ENCODE measurements around the gene ALDOB.

The ALDOB gene

GRCh38 chr9:101470021-101470420 is 34.4 kb upstream of the ALDOB start:
- H3K23ac ChIP-seq (ENCODE audit: low read length in 2 of 2), result no peak overlapping the region
- no peak overlapping the region for H3K4me2 ChIP-seq (ENCODE audit: low read length, poor library complexity, severe bottlenecking)
- H3K79me1 ChIP-seq (replicated peaks; ENCODE audit: low read length, poor library complexity, severe bottlenecking), result peaks cover 4% of the 10 kb centered on the region
- peaks cover 0 to 4% of the 10 kb centered on the region in 2 experiments for H3K27me3 ChIP-seq (ENCODE audit: control insufficient read depth in 1 of 2, insufficient read depth in 1 of 2, low read length in 2 of 2)
- no peak overlapping the region for H2AFZ ChIP-seq (ENCODE audit: low read depth, low read length)
- no peak overlapping the region for H2BK12ac ChIP-seq (ENCODE audit: low read length in 2 of 2)
- no peak overlapping the region for H3K27ac ChIP-seq (ENCODE audit: low read length, poor library complexity, severe bottlenecking)
- H3K36me3 ChIP-seq (ENCODE audit: control insufficient read depth in 1 of 2, insufficient read depth in 2 of 2, low read depth in 1 of 2, low read length in 2 of 2), result no peaks in the 10 kb centered on the region
- no peak overlapping the region for H2BK120ac ChIP-seq (ENCODE audit: low read depth, low read length)
- H3K4ac ChIP-seq (ENCODE audit: low read depth in 1 of 2, low read length in 2 of 2), result no peak overlapping the region
- H3K14ac ChIP-seq (ENCODE audit: low read length in 2 of 2), result no peak overlapping the region
- H2BK5ac ChIP-seq (ENCODE audit: low read depth, low read length, poor library complexity, severe bottlenecking), result no peak overlapping the region
- H2BK15ac ChIP-seq (ENCODE audit: low read depth, poor library complexity, severe bottlenecking), result no peak overlapping the region
- peaks cover 5% of the 10 kb centered on the region for H3K4me1 ChIP-seq (ENCODE audit: control insufficient read depth, insufficient read depth, low read depth, low read length)
- H3K18ac ChIP-seq (ENCODE audit: low read depth in 1 of 2, low read length in 2 of 2), result no peak overlapping the region
- H3K9ac ChIP-seq (ENCODE audit: low read length), result no peak overlapping the region
- H3K9me3 ChIP-seq (ENCODE audit: control insufficient read depth, low read length), result no peaks in the 10 kb centered on the region
- H2AK5ac ChIP-seq (ENCODE audit: low read length, severe bottlenecking), result no peak overlapping the region
- no peak overlapping the region for H4K8ac ChIP-seq (ENCODE audit: low read length)
- DNase-seq, result no peak
- no peak overlapping the region for H4K91ac ChIP-seq (ENCODE audit: low read length)
- no peak overlapping the region for H3K4me3 ChIP-seq (ENCODE audit: insufficient read depth in 1 of 2, low read depth in 1 of 2, low read length in 2 of 2)
- WGBS, result 93% methylated on average over 3 of the region's 3 CpGs

GRCh38 chr9:101469026-101469425 is 33.5 kb upstream of the ALDOB start:
- no peak overlapping the region for H2AK5ac ChIP-seq (ENCODE audit: low read length, severe bottlenecking)
- no peaks in the 10 kb centered on the region for H3K9me3 ChIP-seq (ENCODE audit: control insufficient read depth, low read length)
- no peak overlapping the region for H3K4ac ChIP-seq (ENCODE audit: low read depth in 1 of 2, low read length in 2 of 2)
- peak overlapping the region; percentile 73 for H3K27ac ChIP-seq (ENCODE audit: low read length, poor library complexity, severe bottlenecking)
- no peak for DNase-seq
- H3K18ac ChIP-seq (ENCODE audit: low read depth in 1 of 2, low read length in 2 of 2), result no peak overlapping the region
- H2AFZ ChIP-seq (ENCODE audit: low read depth, low read length), result no peak overlapping the region
- no peaks in the 10 kb centered on the region for H3K36me3 ChIP-seq (ENCODE audit: control insufficient read depth in 1 of 2, insufficient read depth in 2 of 2, low read depth in 1 of 2, low read length in 2 of 2)
- H4K91ac ChIP-seq (ENCODE audit: low read length), result no peak overlapping the region
- no peak overlapping the region for H4K8ac ChIP-seq (ENCODE audit: low read length)
- H3K14ac ChIP-seq (ENCODE audit: low read length in 2 of 2), result no peak overlapping the region
- no peak overlapping the region for H2BK120ac ChIP-seq (ENCODE audit: low read depth, low read length)
- H2BK5ac ChIP-seq (ENCODE audit: low read depth, low read length, poor library complexity, severe bottlenecking), result no peak overlapping the region
- H3K4me2 ChIP-seq (ENCODE audit: low read length, poor library complexity, severe bottlenecking), result no peak overlapping the region
- H3K9ac ChIP-seq (ENCODE audit: low read length), result no peak overlapping the region
- H3K79me1 ChIP-seq (replicated peaks; ENCODE audit: low read length, poor library complexity, severe bottlenecking), result peaks cover 4% of the 10 kb centered on the region
- no peak overlapping the region for H3K23ac ChIP-seq (ENCODE audit: low read length in 2 of 2)
- H2BK12ac ChIP-seq (ENCODE audit: low read length in 2 of 2), result no peak overlapping the region
- H3K4me3 ChIP-seq (ENCODE audit: insufficient read depth in 1 of 2, low read depth in 1 of 2, low read length in 2 of 2), result no peak overlapping the region
- peaks cover 5% of the 10 kb centered on the region for H3K4me1 ChIP-seq (ENCODE audit: control insufficient read depth, insufficient read depth, low read depth, low read length)
- H3K27me3 ChIP-seq (ENCODE audit: control insufficient read depth in 1 of 2, insufficient read depth in 1 of 2, low read length in 2 of 2), result peaks cover 0 to 4% of the 10 kb centered on the region in 2 experiments
- H2BK15ac ChIP-seq (ENCODE audit: low read depth, poor library complexity, severe bottlenecking), result no peak overlapping the region
- 90% methylated on average over 2 of the region's 2 CpGs for WGBS

- Histone ChIP-seq H2AK5ac (ENCODE audit: low read length, severe bottlenecking) (peak overlapping the region; percentile 20), H4K8ac (ENCODE audit: low read length) (no peak overlapping the region)
- no peak for DNase-seq
Observed at GRCh38 chr9:101468116-101468515, 32.5 kb upstream of the ALDOB start.

GRCh38 chr9:101467690-101468089 is 32.1 kb upstream of the ALDOB start:
- Histone ChIP-seq H3K4me1 (ENCODE audit: control insufficient read depth, insufficient read depth, low read depth, low read length) (peaks cover 5% of the 10 kb centered on the region), H3K9me3 (ENCODE audit: control insufficient read depth, low read length) (no peaks in the 10 kb centered on the region), H2BK5ac (ENCODE audit: low read depth, low read length, poor library complexity, severe bottlenecking) (no peak overlapping the region), H2BK12ac (ENCODE audit: low read length in 2 of 2) (no peak overlapping the region), H2BK15ac (ENCODE audit: low read depth, poor library complexity, severe bottlenecking) (no peak overlapping the region), H3K23ac (ENCODE audit: low read length in 2 of 2) (no peak overlapping the region), H3K18ac (ENCODE audit: low read depth in 1 of 2, low read length in 2 of 2) (no peak overlapping the region), H3K4ac (ENCODE audit: low read depth in 1 of 2, low read length in 2 of 2) (no peak overlapping the region), H4K91ac (ENCODE audit: low read length) (no peak overlapping the region), H3K9ac (ENCODE audit: low read length) (no peak overlapping the region), H3K4me3 (ENCODE audit: insufficient read depth in 1 of 2, low read depth in 1 of 2, low read length in 2 of 2) (no peak overlapping the region), H2BK120ac (ENCODE audit: low read depth, low read length) (no peak overlapping the region), H3K14ac (ENCODE audit: low read length in 2 of 2) (no peak overlapping the region), H3K36me3 (ENCODE audit: control insufficient read depth in 1 of 2, insufficient read depth in 2 of 2, low read depth in 1 of 2, low read length in 2 of 2) (no peaks in the 10 kb centered on the region), H2AFZ (ENCODE audit: low read depth, low read length) (no peak overlapping the region), H3K27ac (ENCODE audit: low read length, poor library complexity, severe bottlenecking) (no peak overlapping the region), H3K79me1 (replicated peaks; ENCODE audit: low read length, poor library complexity, severe bottlenecking) (peaks cover 2% of the 10 kb centered on the region), H2AK5ac (ENCODE audit: low read length, severe bottlenecking) (no peak overlapping the region), H3K4me2 (ENCODE audit: low read length, poor library complexity, severe bottlenecking) (no peak overlapping the region), H4K8ac (ENCODE audit: low read length) (no peak overlapping the region), H3K27me3 (ENCODE audit: control insufficient read depth in 1 of 2, insufficient read depth in 1 of 2, low read length in 2 of 2) (peaks cover 0 to 4% of the 10 kb centered on the region in 2 experiments)
- 100% methylated on average over 2 of the region's 3 CpGs for WGBS
- no peak for DNase-seq

More at GRCh38 chr9:101468116-101468515, 32.5 kb upstream of the ALDOB start:
- Histone ChIP-seq H3K4me3 (ENCODE audit: insufficient read depth in 1 of 2, low read depth in 1 of 2, low read length in 2 of 2) (no peak overlapping the region), H3K23ac (ENCODE audit: low read length in 2 of 2) (no peak overlapping the region), H3K9ac (ENCODE audit: low read length) (no peak overlapping the region), H3K36me3 (ENCODE audit: control insufficient read depth in 1 of 2, insufficient read depth in 2 of 2, low read depth in 1 of 2, low read length in 2 of 2) (no peaks in the 10 kb centered on the region), H2BK15ac (ENCODE audit: low read depth, poor library complexity, severe bottlenecking) (no peak overlapping the region), H3K9me3 (ENCODE audit: control insufficient read depth, low read length) (no peaks in the 10 kb centered on the region), H2BK120ac (ENCODE audit: low read depth, low read length) (no peak overlapping the region), H2BK5ac (ENCODE audit: low read depth, low read length, poor library complexity, severe bottlenecking) (peak overlapping the region; percentile 58), H3K14ac (ENCODE audit: low read length in 2 of 2) (no peak overlapping the region), H3K4me1 (ENCODE audit: control insufficient read depth, insufficient read depth, low read depth, low read length) (peaks cover 5% of the 10 kb centered on the region), H3K4me2 (ENCODE audit: low read length, poor library complexity, severe bottlenecking) (no peak overlapping the region), H2AFZ (ENCODE audit: low read depth, low read length) (no peak overlapping the region), H3K27ac (ENCODE audit: low read length, poor library complexity, severe bottlenecking) (peak overlapping the region; percentile 73), H3K79me1 (replicated peaks; ENCODE audit: low read length, poor library complexity, severe bottlenecking) (peaks cover 4% of the 10 kb centered on the region), H3K27me3 (ENCODE audit: control insufficient read depth in 1 of 2, insufficient read depth in 1 of 2, low read length in 2 of 2) (peaks cover 0 to 4% of the 10 kb centered on the region in 2 experiments), H3K4ac (ENCODE audit: low read depth in 1 of 2, low read length in 2 of 2) (no peak overlapping the region), H4K91ac (ENCODE audit: low read length) (no peak overlapping the region), H3K18ac (ENCODE audit: low read depth in 1 of 2, low read length in 2 of 2) (no peak overlapping the region), H2BK12ac (ENCODE audit: low read length in 2 of 2) (no peak overlapping the region)
- 87% methylated on average over 1 of the region's 1 CpG for WGBS

Measured in mesenchymal stem cell (in vitro differentiated cells and primary cell).